Ishikawa (cell line): ENCODE measurements around the gene RARB.

Source experiments
- CEBPB ChIP-seq: IDR thresholded peaks from 2 replicates; pipeline ENCODE4 v1.6.1; 2012
- CREB1 ChIP-seq: IDR thresholded peaks from 2 replicates; pipeline ENCODE4 v1.6.1; 2012; ENCODE audit warnings: low read depth
- EGR1 ChIP-seq: IDR thresholded peaks from 2 replicates; pipeline ENCODE4 v1.6.1; 2012
- EP300 ChIP-seq: IDR thresholded peaks from 2 replicates; pipeline ENCODE4 v1.6.1; 2012; ENCODE audit warnings: borderline replicate concordance
- FOXM1 ChIP-seq: IDR thresholded peaks from 2 replicates; pipeline ENCODE4 v1.6.1; 2012; ENCODE audit warnings: low read depth, borderline replicate concordance
- NFIC ChIP-seq: IDR thresholded peaks from 2 replicates; pipeline ENCODE4 v1.6.1; 2012
- RAD21 ChIP-seq: IDR thresholded peaks from 2 replicates; pipeline ENCODE4 v1.6.1; 2012; ENCODE audit warnings: low read depth
- TAF1 ChIP-seq: IDR thresholded peaks from 2 replicates; pipeline ENCODE4 v1.6.1; 2012; ENCODE audit warnings: low read depth, mild to moderate bottlenecking
- TCF12 ChIP-seq: IDR thresholded peaks from 2 replicates; pipeline ENCODE4 v1.6.1; 2012; ENCODE audit warnings: low read depth
- TEAD4 ChIP-seq: IDR thresholded peaks from 2 replicates; pipeline ENCODE4 v1.6.1; 2012
- YY1 ChIP-seq: IDR thresholded peaks from 2 replicates; pipeline ENCODE4 v1.6.1; 2012; ENCODE audit warnings: low read depth
- ZBTB7A ChIP-seq: IDR thresholded peaks from 2 replicates; pipeline ENCODE4 v1.6.1; 2012; ENCODE audit warnings: low read depth
- TF ChIP-seq, protein P1 (sequence below): IDR thresholded peaks from 2 replicates; pipeline ENCODE4 v1.6.1; 2012
- TF ChIP-seq, protein P2 (sequence below): IDR thresholded peaks from 2 replicates; pipeline ENCODE4 v1.6.1; 2012; ENCODE audit warnings: low read depth, mild to moderate bottlenecking
- TF ChIP-seq, protein P3 (sequence below): IDR thresholded peaks from 2 replicates; pipeline ENCODE4 v1.6.1; 2012

RARB gene

DNA sequence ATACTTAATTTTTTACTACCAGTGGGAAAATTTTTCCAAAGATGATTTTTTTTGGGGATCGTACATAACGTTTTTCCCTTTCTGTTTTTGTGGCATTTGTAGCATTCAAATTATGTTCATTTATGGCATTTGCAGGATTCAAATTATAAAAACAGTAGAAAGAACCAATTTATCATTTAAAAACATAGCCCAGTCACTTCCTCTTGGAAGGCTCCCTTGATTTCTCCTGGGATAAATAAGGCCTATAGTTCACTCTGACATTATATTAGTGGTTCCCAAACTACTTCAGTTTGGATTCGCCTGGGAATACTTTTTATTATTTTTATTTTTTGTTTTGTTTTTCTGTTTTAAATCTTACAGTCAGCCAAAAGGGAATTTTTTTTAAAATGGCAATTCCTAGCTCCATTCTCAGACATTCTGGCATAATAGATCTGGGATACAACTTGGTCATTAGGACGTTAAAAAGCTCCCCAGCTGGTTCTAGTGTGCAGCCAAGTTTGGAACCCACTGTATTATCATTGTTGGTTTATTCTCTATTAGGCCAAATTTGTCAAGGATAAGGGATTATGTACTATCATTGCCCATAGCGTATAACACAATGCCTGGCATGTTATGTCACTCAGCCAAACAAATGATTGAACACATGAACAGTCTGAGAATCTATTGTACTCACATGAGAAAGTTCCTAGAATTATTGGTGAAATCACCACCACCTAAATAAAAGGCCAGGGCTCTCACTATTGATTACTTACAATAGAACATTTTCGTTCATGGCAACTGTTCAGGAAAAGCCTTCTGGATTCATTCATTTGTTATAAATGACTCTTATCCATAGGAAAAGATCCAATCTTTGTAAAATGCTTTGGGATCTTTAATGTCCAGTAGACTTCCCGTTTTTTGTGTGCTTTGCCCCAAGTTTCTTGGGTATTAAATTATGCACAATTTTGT lies 28.9 kb downstream of the RARB start:
- no peak for TF ChIP-seq FOXM1
- no peak for TF ChIP-seq RAD21
- TF ChIP-seq EP300, result no peak
- no peak for TF ChIP-seq YY1
- TF ChIP-seq, protein P1, sequence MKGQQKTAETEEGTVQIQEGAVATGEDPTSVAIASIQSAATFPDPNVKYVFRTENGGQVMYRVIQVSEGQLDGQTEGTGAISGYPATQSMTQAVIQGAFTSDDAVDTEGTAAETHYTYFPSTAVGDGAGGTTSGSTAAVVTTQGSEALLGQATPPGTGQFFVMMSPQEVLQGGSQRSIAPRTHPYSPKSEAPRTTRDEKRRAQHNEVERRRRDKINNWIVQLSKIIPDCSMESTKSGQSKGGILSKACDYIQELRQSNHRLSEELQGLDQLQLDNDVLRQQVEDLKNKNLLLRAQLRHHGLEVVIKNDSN, result no peak
- TF ChIP-seq, protein P2, sequence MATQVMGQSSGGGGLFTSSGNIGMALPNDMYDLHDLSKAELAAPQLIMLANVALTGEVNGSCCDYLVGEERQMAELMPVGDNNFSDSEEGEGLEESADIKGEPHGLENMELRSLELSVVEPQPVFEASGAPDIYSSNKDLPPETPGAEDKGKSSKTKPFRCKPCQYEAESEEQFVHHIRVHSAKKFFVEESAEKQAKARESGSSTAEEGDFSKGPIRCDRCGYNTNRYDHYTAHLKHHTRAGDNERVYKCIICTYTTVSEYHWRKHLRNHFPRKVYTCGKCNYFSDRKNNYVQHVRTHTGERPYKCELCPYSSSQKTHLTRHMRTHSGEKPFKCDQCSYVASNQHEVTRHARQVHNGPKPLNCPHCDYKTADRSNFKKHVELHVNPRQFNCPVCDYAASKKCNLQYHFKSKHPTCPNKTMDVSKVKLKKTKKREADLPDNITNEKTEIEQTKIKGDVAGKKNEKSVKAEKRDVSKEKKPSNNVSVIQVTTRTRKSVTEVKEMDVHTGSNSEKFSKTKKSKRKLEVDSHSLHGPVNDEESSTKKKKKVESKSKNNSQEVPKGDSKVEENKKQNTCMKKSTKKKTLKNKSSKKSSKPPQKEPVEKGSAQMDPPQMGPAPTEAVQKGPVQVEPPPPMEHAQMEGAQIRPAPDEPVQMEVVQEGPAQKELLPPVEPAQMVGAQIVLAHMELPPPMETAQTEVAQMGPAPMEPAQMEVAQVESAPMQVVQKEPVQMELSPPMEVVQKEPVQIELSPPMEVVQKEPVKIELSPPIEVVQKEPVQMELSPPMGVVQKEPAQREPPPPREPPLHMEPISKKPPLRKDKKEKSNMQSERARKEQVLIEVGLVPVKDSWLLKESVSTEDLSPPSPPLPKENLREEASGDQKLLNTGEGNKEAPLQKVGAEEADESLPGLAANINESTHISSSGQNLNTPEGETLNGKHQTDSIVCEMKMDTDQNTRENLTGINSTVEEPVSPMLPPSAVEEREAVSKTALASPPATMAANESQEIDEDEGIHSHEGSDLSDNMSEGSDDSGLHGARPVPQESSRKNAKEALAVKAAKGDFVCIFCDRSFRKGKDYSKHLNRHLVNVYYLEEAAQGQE, result no peak
- no peak for TF ChIP-seq TAF1
- TF ChIP-seq ZBTB7A, result no peak
- no peak for TF ChIP-seq TCF12

DNA sequence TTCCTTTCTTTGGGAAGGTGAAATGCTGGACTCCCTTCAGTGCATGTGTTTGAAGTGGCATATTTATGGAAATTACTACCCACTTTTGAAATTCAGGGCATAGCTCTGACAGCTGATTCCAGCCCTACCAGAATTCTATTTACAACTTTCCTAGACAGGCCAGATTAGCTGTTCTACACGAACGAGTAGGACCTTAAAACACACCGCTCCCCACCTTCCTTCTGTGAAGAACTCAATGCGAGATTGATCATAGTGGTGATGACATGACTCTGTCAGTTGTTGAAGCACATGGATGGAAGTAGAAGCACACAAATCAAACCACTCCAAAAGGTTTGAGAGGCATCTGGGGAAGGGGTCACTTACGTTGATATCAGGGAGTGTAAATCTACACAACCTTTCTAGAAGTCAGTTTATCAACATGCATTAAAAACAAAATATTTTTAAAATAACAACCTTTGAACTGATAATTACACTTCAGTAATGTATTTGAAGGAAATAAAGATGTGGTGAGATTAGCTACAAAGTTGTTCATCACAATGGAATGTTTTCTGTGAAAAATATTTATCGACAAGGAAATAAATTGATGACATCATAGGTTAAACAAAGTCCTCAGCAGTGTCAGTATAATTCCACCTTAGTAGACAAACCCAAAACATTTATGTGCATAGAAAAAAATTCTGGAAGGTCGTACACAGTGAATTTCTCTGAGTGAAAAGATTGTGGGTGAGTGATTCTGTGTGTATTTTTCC lies 29.8 kb downstream of the RARB start:
- TF ChIP-seq CREB1 (no peak), CEBPB (no peak), TEAD4 (no peak), FOXM1 (no peak), RAD21 (no peak), NFIC (no peak), YY1 (no peak), TAF1 (no peak), EP300 (no peak), ZBTB7A (no peak), TCF12 (no peak), EGR1 (no peak)
- TF ChIP-seq, protein P1, result no peak
- TF ChIP-seq, protein P2, result no peak
- TF ChIP-seq, protein P3, sequence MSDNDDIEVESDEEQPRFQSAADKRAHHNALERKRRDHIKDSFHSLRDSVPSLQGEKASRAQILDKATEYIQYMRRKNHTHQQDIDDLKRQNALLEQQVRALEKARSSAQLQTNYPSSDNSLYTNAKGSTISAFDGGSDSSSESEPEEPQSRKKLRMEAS, result no peak

DNA sequence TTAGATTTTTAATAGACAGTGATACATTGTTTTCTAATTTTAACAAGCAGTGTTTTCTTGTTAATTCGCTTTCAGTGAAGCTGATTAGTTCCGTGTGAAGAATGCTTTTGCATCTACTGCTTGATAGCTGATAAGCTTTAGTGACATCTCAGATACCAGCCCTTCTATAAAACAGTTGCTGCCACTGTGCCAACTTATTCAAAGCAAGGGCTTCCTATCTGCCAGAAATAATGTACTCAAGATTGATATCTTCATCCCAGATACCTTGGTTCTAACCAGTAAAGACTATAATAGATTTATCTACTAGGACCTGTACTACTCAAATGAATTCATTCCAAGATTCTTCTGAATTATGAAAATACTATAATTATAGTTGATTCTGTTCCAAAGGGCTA lies 30.4 kb downstream of the RARB start:
- TF ChIP-seq TCF12, result no peak
- TF ChIP-seq CREB1, result no peak
- no peak for TF ChIP-seq NFIC
- TF ChIP-seq, protein P2, result no peak
- TF ChIP-seq EGR1, result no peak
- TF ChIP-seq TEAD4, result no peak
- TF ChIP-seq ZBTB7A, result no peak
- no peak for TF ChIP-seq YY1
- TF ChIP-seq, protein P3, result no peak
- TF ChIP-seq FOXM1, result no peak
- TF ChIP-seq, protein P1, result no peak
- no peak for TF ChIP-seq TAF1
- no peak for TF ChIP-seq EP300
- no peak for TF ChIP-seq RAD21
- no peak for TF ChIP-seq CEBPB
